Measurements from ENCODE around the gene OVOL1. TPM values are rescaled to one million over a fixed set of nuclear protein-coding genes. Genes with fewer than 3 reads are reported as not detected.

Gene OVOL1
- 17.1 and 18.1 TPM in 2 replicates for total RNA-seq (2014; rRNA removed)
- Bru-seq, nascent RNA = percentile 54 among the genes with signal in this experiment
- percentile 67 among the genes with signal in this experiment for BruChase-seq, experiment 1, labeled RNA remaining after a 6-hour chase
- percentile 64 among the genes with signal in this experiment for BruChase-seq, experiment 2, labeled RNA remaining after a 2-hour chase
- long read RNA-seq, transcript OVOL1-201 (4 exons, 3,034 nt) = major isoform, 6 of 14 reads
- long read RNA-seq, partial matches to known transcripts = 7 of 14 reads
- long read RNA-seq, other reads (novel, unspliced or antisense) = 1 of 14 reads

DNA sequence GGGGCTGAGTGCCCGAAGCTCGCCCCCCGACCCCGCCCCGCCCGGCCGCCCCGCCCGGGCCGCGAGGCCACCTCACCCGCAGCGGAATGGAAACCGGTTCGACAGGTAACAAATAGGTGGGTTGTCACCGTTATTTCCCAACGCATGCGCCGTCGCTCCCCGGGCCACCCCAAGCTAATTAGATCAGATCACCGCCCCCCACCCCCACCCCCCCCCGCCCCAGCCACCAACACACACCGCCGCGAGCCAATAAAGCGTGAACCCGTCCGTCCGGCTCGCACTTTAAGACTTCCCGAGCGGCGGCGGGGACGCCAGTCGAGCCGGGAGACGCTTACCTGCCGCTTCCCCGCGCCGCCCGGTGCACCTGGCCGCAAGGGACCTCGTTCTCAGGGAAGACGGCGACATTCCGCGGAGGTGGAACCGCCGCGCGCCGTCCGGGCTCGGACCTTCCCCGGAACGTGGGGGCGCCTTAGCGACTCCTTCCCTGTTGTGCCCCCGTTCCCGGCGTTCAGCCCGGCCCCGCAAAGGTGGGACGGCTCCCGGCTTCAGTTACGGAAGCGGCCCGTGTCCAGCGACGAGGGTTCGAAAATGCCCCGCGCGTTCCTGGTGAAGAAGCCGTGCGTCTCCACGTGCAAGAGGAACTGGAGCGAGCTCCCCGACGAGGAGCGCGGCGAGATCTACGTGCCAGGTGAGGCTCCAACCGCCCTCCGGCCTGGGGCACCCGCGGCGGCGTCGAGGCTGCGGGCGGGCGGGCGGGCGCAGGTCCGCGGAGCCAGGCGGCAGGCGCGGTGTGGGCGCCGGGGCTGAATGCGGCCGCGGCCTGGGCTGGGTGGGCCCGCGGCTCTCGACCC is at the start of gene OVOL1:
OVOL1 (plus strand) TSS at position 278 of the 851 bp plus-strand sequence; CDS start at position 589, 311 bp downstream.
- TF ChIP-seq EZH2phosphoT487 (IDR thresholded peaks at IDR 0.05; ENCODE audit: borderline replicate concordance, low read length) (0 out of 2 replicates have a peak, but pooled peaks have one; percentile 12), EZH2 (IDR thresholded peaks at IDR 0.05; ENCODE audit: low read length, unreplicated experiment) (no peak)
- TF ChIP-seq, protein P1, sequence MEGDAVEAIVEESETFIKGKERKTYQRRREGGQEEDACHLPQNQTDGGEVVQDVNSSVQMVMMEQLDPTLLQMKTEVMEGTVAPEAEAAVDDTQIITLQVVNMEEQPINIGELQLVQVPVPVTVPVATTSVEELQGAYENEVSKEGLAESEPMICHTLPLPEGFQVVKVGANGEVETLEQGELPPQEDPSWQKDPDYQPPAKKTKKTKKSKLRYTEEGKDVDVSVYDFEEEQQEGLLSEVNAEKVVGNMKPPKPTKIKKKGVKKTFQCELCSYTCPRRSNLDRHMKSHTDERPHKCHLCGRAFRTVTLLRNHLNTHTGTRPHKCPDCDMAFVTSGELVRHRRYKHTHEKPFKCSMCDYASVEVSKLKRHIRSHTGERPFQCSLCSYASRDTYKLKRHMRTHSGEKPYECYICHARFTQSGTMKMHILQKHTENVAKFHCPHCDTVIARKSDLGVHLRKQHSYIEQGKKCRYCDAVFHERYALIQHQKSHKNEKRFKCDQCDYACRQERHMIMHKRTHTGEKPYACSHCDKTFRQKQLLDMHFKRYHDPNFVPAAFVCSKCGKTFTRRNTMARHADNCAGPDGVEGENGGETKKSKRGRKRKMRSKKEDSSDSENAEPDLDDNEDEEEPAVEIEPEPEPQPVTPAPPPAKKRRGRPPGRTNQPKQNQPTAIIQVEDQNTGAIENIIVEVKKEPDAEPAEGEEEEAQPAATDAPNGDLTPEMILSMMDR (conservative IDR thresholded peaks at IDR 0.05; ENCODE audit: low read depth, low read length) = no peak
- Histone ChIP-seq H4K20me1 (ENCODE audit: low read length) (peaks cover 19% of the 10 kb centered on the region; the same call in 1 of the 2 replicates), H3K27me3 (ENCODE audit: low read length) (no peaks in the 10 kb centered on the region; the same call in 1 of the 2 replicates), H3K4me3 (ENCODE audit: low read length) (peak within 1 kb of the TSS; percentile 92), H3K9ac (ENCODE audit: low read length) (peak within 1 kb of the TSS; percentile 44), H3K9me2 (replicated peaks; ENCODE audit: low read length) (no peaks in the 10 kb centered on the region), H2AFZ (ENCODE audit: low read length) (peak within 1 kb of the TSS; percentile 80), H3K79me2 (ENCODE audit: low read length) (peaks cover 39% of the 10 kb centered on the region), H3K9me3 (ENCODE audit: low read length) (no peaks in the 10 kb centered on the region), H3K4me2 (ENCODE audit: low read length) (peak within 1 kb of the TSS; percentile 99), H3K27ac (ENCODE audit: low read length) (no peak within 1 kb of the TSS), H3F3A (ENCODE audit: low read length, unreplicated experiment) (no peaks in the 10 kb centered on the region), H3K4me1 (ENCODE audit: insufficient read depth, low read length) (peaks cover 51% of the 10 kb centered on the region), H3K36me3 (ENCODE audit: low read depth, low read length) (no peaks in the 10 kb centered on the region)
- DNase-seq = peak; percentile 93
- ATAC-seq = peak; percentile 18
- intact Hi-C loops (cut with micrococcal nuclease) = no loop called here
- ChIA-PET POLR2A (ENCODE audit: unreplicated experiment) (interaction anchor here (0.8 kb wide), 1 partner anchor 172 kb away, joined by 5 read pairs; no protein-coding TSS in a partner anchor), CTCF (interaction anchor here (0.6 kb wide), 1 partner anchor 125 kb away, joined by 3 read pairs; no protein-coding TSS in a partner anchor)
- TSS peak; percentile 48 for BruUV-seq (replicated peaks)

DNA sequence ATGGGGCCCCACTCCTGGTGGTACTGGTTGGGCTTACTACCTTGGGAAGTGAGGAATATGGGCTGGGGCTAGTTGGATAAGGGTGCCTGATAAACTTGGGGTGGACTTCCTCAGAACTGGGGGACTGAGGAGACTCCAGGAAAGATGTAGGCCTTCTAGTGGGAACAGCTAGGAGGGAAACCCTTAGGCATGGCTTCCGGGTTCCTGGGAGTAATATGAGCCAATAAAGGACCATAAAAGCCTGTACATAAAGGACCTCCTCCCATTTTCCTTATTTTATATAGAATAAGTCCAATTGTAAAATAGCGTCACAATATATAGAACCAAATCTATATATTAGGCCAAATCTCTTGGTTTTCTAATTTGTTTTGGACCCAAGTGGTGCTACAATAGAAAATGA is 47.8 kb upstream of the OVOL1 start:
- no TSS peak for BruUV-seq (replicated peaks)
- H3F3A ChIP-seq (ENCODE audit: low read length, unreplicated experiment) = no peaks in the 10 kb centered on the region
- no peaks in the 10 kb centered on the region for H3K36me3 ChIP-seq (ENCODE audit: low read depth, low read length)
- POLR2A ChIA-PET (ENCODE audit: unreplicated experiment) = interaction anchor here (0.6 kb wide), 1 partner anchor 18 kb away, joined by 4 read pairs; the partner anchor contains the start of gene RNASEH2C
- no peak overlapping the region for H3K9ac ChIP-seq (ENCODE audit: low read length)
- ATAC-seq (no peak), DNase-seq (no peak)
- H3K4me1 ChIP-seq (ENCODE audit: insufficient read depth, low read length) = no peaks in the 10 kb centered on the region
- peaks cover 15% of the 10 kb centered on the region for H3K9me3 ChIP-seq (ENCODE audit: low read length)
- H3K79me2 ChIP-seq (ENCODE audit: low read length) = no peaks in the 10 kb centered on the region
- no peak overlapping the region for H3K4me2 ChIP-seq (ENCODE audit: low read length)
- no peak overlapping the region for H3K27ac ChIP-seq (ENCODE audit: low read length)
- intact Hi-C loops (cut with micrococcal nuclease) = no loop called here
- CTCF ChIA-PET = no interaction called here
- no peak overlapping the region for H2AFZ ChIP-seq (ENCODE audit: low read length)
- no peaks in the 10 kb centered on the region for H4K20me1 ChIP-seq (ENCODE audit: low read length)
- no peaks in the 10 kb centered on the region for H3K27me3 ChIP-seq (ENCODE audit: low read length)
- no peaks in the 10 kb centered on the region for H3K9me2 ChIP-seq (replicated peaks; ENCODE audit: low read length)
- no peak for TF ChIP-seq EZH2phosphoT487 (IDR thresholded peaks at IDR 0.05; ENCODE audit: borderline replicate concordance, low read length)
- no peak overlapping the region for H3K4me3 ChIP-seq (ENCODE audit: low read length)

DNA sequence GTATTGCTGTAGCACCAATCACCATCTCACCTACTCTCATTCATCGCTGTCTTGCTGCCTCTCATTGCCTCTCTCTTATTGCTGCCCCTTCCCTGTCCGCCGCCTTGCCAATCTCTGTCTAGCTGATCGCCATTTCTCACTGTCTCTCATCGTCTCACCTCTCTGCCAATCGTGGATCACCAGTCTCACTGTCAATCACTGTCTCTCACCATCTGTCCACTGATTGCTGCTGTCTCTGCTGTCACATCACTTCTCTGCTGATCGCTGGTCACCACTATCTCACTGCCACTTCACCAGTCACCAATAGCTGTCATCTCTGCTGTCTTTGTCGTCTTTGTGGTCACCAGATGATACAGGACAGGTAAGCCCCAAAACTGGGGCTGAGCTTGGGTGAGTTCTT is 45.7 kb upstream of the OVOL1 start:
- no peak for ATAC-seq
- no peaks in the 10 kb centered on the region for H3K4me1 ChIP-seq (ENCODE audit: insufficient read depth, low read length)
- no peak overlapping the region for H3K4me3 ChIP-seq (ENCODE audit: low read length)
- H3K9me3 ChIP-seq (ENCODE audit: low read length) = peaks cover 10% of the 10 kb centered on the region
- H3K79me2 ChIP-seq (ENCODE audit: low read length) = no peaks in the 10 kb centered on the region
- no peaks in the 10 kb centered on the region for H3F3A ChIP-seq (ENCODE audit: low read length, unreplicated experiment)
- H3K4me2 ChIP-seq (ENCODE audit: low read length) = no peak overlapping the region
- TF ChIP-seq, protein P1 (conservative IDR thresholded peaks at IDR 0.05; ENCODE audit: low read depth, low read length) = no peak
- no peak for TF ChIP-seq EZH2phosphoT487 (IDR thresholded peaks at IDR 0.05; ENCODE audit: borderline replicate concordance, low read length)
- no peak for TF ChIP-seq EZH2 (IDR thresholded peaks at IDR 0.05; ENCODE audit: low read length, unreplicated experiment)
- H3K36me3 ChIP-seq (ENCODE audit: low read depth, low read length) = no peaks in the 10 kb centered on the region
- POLR2A ChIA-PET (ENCODE audit: unreplicated experiment) = no interaction called here
- no peaks in the 10 kb centered on the region for H3K9me2 ChIP-seq (replicated peaks; ENCODE audit: low read length)
- DNase-seq = no peak
- H4K20me1 ChIP-seq (ENCODE audit: low read length) = no peaks in the 10 kb centered on the region
- no peaks in the 10 kb centered on the region for H3K27me3 ChIP-seq (ENCODE audit: low read length)
- H3K9ac ChIP-seq (ENCODE audit: low read length) = no peak overlapping the region
- no peak overlapping the region for H3K27ac ChIP-seq (ENCODE audit: low read length)
- no peak overlapping the region for H2AFZ ChIP-seq (ENCODE audit: low read length)
- CTCF ChIA-PET = interaction anchor here (0.6 kb wide), 1 partner anchor 12 kb away, joined by 3 read pairs; no protein-coding TSS in a partner anchor
- no TSS peak for BruUV-seq (replicated peaks)
- intact Hi-C loops (cut with micrococcal nuclease) = no loop called here

Measured in PC-3 (cell line).